Stomach (tissue), 4 donors: ENCODE measurements around the gene KPNB1.

Source experiments
- CTCF ChIP-seq, 7 experiments: fragments of 450-650 bp in 4 of 7; fragments of 200-600 bp in 3 of 7; sonication (generic) in 3 of 7; IDR thresholded peaks; one replicate each; pipeline ENCODE4 v1.5.1; 2016 to 2019; ENCODE audit warnings: antibody characterized with exemption in 7 of 7, control low read depth in 2 of 7, mild to moderate bottlenecking in 1 of 7
- EP300 ChIP-seq: sonication (generic); formaldehyde crosslinking; IDR thresholded peaks from one replicate; pipeline ENCODE4 v1.6.1; 2017; ENCODE audit warnings: antibody characterized with exemption
- POLR2A ChIP-seq, 4 donors: fragments of 450-650 bp; IDR thresholded peaks; one replicate each; pipeline ENCODE4 v1.6.1; 2016; ENCODE audit warnings: antibody characterized with exemption in 4 of 4, control low read depth in 2 of 4, mild to moderate bottlenecking in 1 of 4, moderate library complexity in 1 of 4

- TF ChIP-seq CTCF (IDR thresholded peaks at IDR 0.05) = no peak
- TF ChIP-seq POLR2A (IDR thresholded peaks at IDR 0.05) = no peak
- TF ChIP-seq EP300 = no peak
Observed at GRCh38 chr17:47643116-47643515, 6.6 kb upstream of the KPNB1 start.
